Measurements from ENCODE around the gene EML6. TPM values are rescaled to one million over a fixed set of nuclear protein-coding genes. Genes with fewer than 3 reads are reported as not detected.
"Not testable (repeated sequence)": the region's sequence is repeated elsewhere in the genome, so short reads cannot be mapped to it uniquely, and the experiment has no call there.

The EML6 gene
- total RNA-seq, 1 donor from 2014 or later: 0.39 TPM

DNA sequence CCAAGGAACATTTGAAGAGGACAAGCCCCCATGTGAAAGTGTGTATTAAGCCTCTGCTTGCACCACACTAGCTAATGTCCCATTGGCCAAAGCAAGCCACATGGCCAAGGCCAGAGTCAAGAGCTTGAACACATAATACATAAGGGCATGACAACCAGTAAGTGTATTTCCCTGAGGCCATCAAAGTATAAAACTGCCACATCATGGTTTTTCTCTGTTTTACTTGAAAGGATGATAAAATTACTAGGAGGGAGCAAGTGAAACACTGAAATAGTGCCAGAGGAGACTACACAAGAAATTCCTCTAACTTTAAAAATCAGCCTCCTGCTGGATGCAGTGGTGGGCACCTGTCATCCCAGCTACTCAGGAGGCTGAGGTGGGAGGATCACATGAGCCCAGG lies 30.9 kb upstream of the EML6 start:
- no peaks in the 10 kb centered on the region for H3K4me1 Mint-ChIP-seq

GRCh38 chr2:54695378-54695777 lies 28.1 kb upstream of the EML6 start:
- Mint-ChIP-seq H3K4me1 (no peaks in the 10 kb centered on the region), H3K36me3 (no peaks in the 10 kb centered on the region), H3K9me3 (peaks cover 10% of the 10 kb centered on the region), H3K27me3 (ENCODE audit: insufficient read depth, low read depth) (peaks cover 2% of the 10 kb centered on the region), H3K27ac (no peak overlapping the region), H3K4me3 (no peak overlapping the region)
- Histone ChIP-seq H3K36me3 (no peaks in the 10 kb centered on the region), H3K4me3 (no peak overlapping the region), H3K9me3 (ENCODE audit: low read depth) (no peaks in the 10 kb centered on the region), H2AFZ (replicated peaks) (no peak overlapping the region), H3K4me2 (no peak overlapping the region), H3F3A (ENCODE audit: low read depth) (no peaks in the 10 kb centered on the region), H3K27ac (no peak overlapping the region), H3K4me1 (no peaks in the 10 kb centered on the region), H3K9ac (no peak overlapping the region), H4K20me1 (ENCODE audit: low read depth) (no peaks in the 10 kb centered on the region), H3K27me3 (no peaks in the 10 kb centered on the region), H3K79me2 (ENCODE audit: low read depth) (no peaks in the 10 kb centered on the region)
- DNase-seq (ENCODE audit: low spot score): no peak
- TF ChIP-seq EZH2phosphoT487 (IDR thresholded peaks at IDR 0.05): no peak
- TF ChIP-seq, protein P1, sequence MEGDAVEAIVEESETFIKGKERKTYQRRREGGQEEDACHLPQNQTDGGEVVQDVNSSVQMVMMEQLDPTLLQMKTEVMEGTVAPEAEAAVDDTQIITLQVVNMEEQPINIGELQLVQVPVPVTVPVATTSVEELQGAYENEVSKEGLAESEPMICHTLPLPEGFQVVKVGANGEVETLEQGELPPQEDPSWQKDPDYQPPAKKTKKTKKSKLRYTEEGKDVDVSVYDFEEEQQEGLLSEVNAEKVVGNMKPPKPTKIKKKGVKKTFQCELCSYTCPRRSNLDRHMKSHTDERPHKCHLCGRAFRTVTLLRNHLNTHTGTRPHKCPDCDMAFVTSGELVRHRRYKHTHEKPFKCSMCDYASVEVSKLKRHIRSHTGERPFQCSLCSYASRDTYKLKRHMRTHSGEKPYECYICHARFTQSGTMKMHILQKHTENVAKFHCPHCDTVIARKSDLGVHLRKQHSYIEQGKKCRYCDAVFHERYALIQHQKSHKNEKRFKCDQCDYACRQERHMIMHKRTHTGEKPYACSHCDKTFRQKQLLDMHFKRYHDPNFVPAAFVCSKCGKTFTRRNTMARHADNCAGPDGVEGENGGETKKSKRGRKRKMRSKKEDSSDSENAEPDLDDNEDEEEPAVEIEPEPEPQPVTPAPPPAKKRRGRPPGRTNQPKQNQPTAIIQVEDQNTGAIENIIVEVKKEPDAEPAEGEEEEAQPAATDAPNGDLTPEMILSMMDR (IDR thresholded peaks at IDR 0.05): no peak

More for the DNA sequence above, 30.9 kb upstream of the EML6 start:
- Histone ChIP-seq H3K4me3 (no peak overlapping the region), H3F3A (ENCODE audit: low read depth) (no peaks in the 10 kb centered on the region), H3K36me3 (no peaks in the 10 kb centered on the region), H3K4me2 (no peak overlapping the region), H2AFZ (replicated peaks) (no peak overlapping the region), H3K9ac (no peak overlapping the region), H3K27me3 (no peaks in the 10 kb centered on the region), H3K4me1 (no peaks in the 10 kb centered on the region), H3K9me3 (ENCODE audit: low read depth) (no peaks in the 10 kb centered on the region), H4K20me1 (ENCODE audit: low read depth) (no peaks in the 10 kb centered on the region), H3K79me2 (ENCODE audit: low read depth) (no peaks in the 10 kb centered on the region), H3K27ac (no peak overlapping the region)
- peaks cover 4% of the 10 kb centered on the region for H3K27me3 Mint-ChIP-seq (ENCODE audit: insufficient read depth, low read depth)
- no peak overlapping the region for H3K27ac Mint-ChIP-seq
- no peak overlapping the region for H3K4me3 Mint-ChIP-seq
- no peak for DNase-seq (ENCODE audit: low spot score)
- TF ChIP-seq EZH2phosphoT487 (IDR thresholded peaks at IDR 0.05): no peak
- TF ChIP-seq, protein P1 (IDR thresholded peaks at IDR 0.05): no peak
- TF ChIP-seq EZH2 (IDR thresholded peaks at IDR 0.05): no peak
- peaks cover 4% of the 10 kb centered on the region for H3K9me3 Mint-ChIP-seq
- no peaks in the 10 kb centered on the region for H3K36me3 Mint-ChIP-seq

DNA sequence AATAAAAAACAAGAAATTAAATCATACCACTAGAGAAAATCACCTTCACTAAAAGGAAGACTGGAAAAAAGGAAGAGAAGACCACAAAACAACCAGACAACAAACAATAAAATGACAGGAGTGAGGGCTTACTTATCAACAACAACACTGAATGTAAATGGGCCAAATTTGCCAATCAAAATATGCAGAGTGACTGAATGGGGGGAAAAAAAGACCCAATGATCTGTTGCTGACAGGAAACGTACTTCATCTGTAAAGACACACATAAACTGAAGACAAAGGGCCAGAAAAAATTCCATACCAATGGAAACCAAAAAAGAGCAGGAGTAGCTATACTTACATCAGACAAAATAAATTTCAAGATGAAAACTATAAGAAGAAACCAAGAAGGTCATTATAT lies 25.5 kb upstream of the EML6 start:
- H3K9me3 Mint-ChIP-seq: peaks cover 10% of the 10 kb centered on the region
- H3K4me3 Mint-ChIP-seq: no peak overlapping the region
- no peaks in the 10 kb centered on the region for H3K4me1 Mint-ChIP-seq
- no peak overlapping the region for H3K27ac Mint-ChIP-seq
- Histone ChIP-seq H3K27ac (no peak overlapping the region), H4K20me1 (ENCODE audit: low read depth) (no peaks in the 10 kb centered on the region), H3K79me2 (ENCODE audit: low read depth) (no peaks in the 10 kb centered on the region), H3K27me3 (no peaks in the 10 kb centered on the region), H3K4me2 (no peak overlapping the region), H2AFZ (replicated peaks) (no peak overlapping the region), H3K9me3 (ENCODE audit: low read depth) (no peaks in the 10 kb centered on the region), H3K9ac (no peak overlapping the region), H3K36me3 (no peaks in the 10 kb centered on the region), H3F3A (ENCODE audit: low read depth) (no peaks in the 10 kb centered on the region), H3K4me3 (no peak overlapping the region), H3K4me1 (no peaks in the 10 kb centered on the region)
- TF ChIP-seq EZH2phosphoT487 (IDR thresholded peaks at IDR 0.05): no peak
- TF ChIP-seq EZH2 (IDR thresholded peaks at IDR 0.05): no peak
- TF ChIP-seq, protein P1 (IDR thresholded peaks at IDR 0.05): no peak
- H3K36me3 Mint-ChIP-seq: no peaks in the 10 kb centered on the region
- peaks cover 2% of the 10 kb centered on the region for H3K27me3 Mint-ChIP-seq (ENCODE audit: insufficient read depth, low read depth)
- DNase-seq (ENCODE audit: low spot score): no peak

DNA sequence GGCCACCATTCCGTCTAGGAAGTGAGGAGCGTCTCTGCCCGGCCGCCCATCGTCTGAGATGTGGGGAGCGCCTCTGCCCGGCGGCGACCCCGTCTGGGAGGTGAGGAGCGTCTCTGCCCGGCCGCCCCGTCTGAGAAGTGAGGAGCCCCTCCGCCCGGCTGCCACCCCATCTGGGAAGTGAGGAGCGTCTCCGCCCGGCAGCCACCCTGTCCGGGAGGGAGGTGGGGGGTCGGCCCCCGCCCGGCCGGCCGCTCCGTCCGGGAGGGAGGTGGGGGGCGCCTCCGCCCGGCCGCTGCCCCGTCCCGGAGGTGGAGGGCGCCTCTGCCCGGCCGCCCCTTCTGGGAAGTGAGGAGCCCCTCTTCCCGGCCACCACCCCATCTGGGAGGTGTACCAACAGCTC lies 24.5 kb upstream of the EML6 start:
- peaks cover 10% of the 10 kb centered on the region for H3K9me3 Mint-ChIP-seq
- H3K27ac Mint-ChIP-seq; H3K36me3 Mint-ChIP-seq; H3K9ac ChIP-seq; H3K79me2 ChIP-seq (ENCODE audit: low read depth); H3K4me3 Mint-ChIP-seq; H3K4me1 ChIP-seq; H3K27me3 Mint-ChIP-seq (ENCODE audit: insufficient read depth, low read depth); H4K20me1 ChIP-seq (ENCODE audit: low read depth); DNase-seq (ENCODE audit: low spot score); H3K27ac ChIP-seq; H3K9me3 ChIP-seq (ENCODE audit: low read depth); H3K27me3 ChIP-seq; H3F3A ChIP-seq (ENCODE audit: low read depth); H3K4me2 ChIP-seq; H3K36me3 ChIP-seq; H3K4me1 Mint-ChIP-seq; H3K4me3 ChIP-seq; H2AFZ ChIP-seq (replicated peaks): not testable (repeated sequence)
